ENCODE data around the gene TIGD4. TPM values are rescaled to one million over a fixed set of nuclear protein-coding genes. Genes with fewer than 3 reads are reported as not detected.
"Not testable (repeated sequence)": the region's sequence is repeated elsewhere in the genome, so short reads cannot be mapped to it uniquely, and the experiment has no call there.

Gene TIGD4
- total RNA-seq, 1 experiment from 2014 or later = 0.33 TPM

- DNase-seq (ENCODE audit: low read depth, low spot score) = no peak
- in situ Hi-C loops (cut with HindIII; ENCODE audit: low pct_unique_long_range_greater_than_20kb, low sequenced_read_pairs) (no loop called here), intact Hi-C loops (cut with micrococcal nuclease; ENCODE audit: unreplicated experiment) (no loop called here)
- Histone ChIP-seq H3K4me3 (ENCODE audit: low read depth in 2 of 2, low read length in 2 of 2) (no peak overlapping the region), H3K36me3 (ENCODE audit: control insufficient read depth, insufficient read depth, low read length) (no peaks in the 10 kb centered on the region), H3K9me3 (ENCODE audit: control insufficient read depth, insufficient read depth, low read depth, low read length) (no peaks in the 10 kb centered on the region), H3K27ac (ENCODE audit: low read length) (no peak overlapping the region), H3K27me3 (ENCODE audit: control insufficient read depth, insufficient read depth, low read length) (no peaks in the 10 kb centered on the region), H3K4me1 (ENCODE audit: control insufficient read depth, insufficient read depth, low read length) (no peaks in the 10 kb centered on the region; the same call in 1 of the 2 replicates)
- no TSS peak for BruUV-seq (replicated peaks)
- POLR2A ChIA-PET = no interaction called here
- no peak for ATAC-seq
- CTCF ChIA-PET = no interaction called here
- TF ChIP-seq REST (IDR thresholded peaks at IDR 0.05; ENCODE audit: insufficient read depth in 1 of 2, low read depth in 2 of 2, low read length in 1 of 2) (no peak), CTCF (IDR thresholded peaks at IDR 0.05) (no peak), POLR2AphosphoS5 (IDR thresholded peaks at IDR 0.05; ENCODE audit: low read depth, low read length) (no peak), SIN3A (IDR thresholded peaks at IDR 0.05; ENCODE audit: borderline replicate concordance, insufficient read depth, low read depth, low read length) (no peak), TCF7L2 (IDR thresholded peaks at IDR 0.05; ENCODE audit: low read depth, low read length) (no peak)
Measured at GRCh38 chr4:152773339-152773738, 6.2 kb downstream of the TIGD4 start.

- ChIA-PET POLR2A (no interaction called here), CTCF (interaction anchor here (0.6 kb wide), 1 partner anchor 178 kb away, joined by 3 read pairs; no protein-coding TSS in a partner anchor)
- H3K36me3 ChIP-seq (ENCODE audit: control insufficient read depth, insufficient read depth, low read length) = no peaks in the 10 kb centered on the region
- no peak overlapping the region for H3K4me3 ChIP-seq (ENCODE audit: low read depth in 2 of 2, low read length in 2 of 2)
- intact Hi-C loops (cut with micrococcal nuclease; ENCODE audit: unreplicated experiment) = no loop called here
- BruUV-seq (replicated peaks) = no TSS peak
- H3K27me3 ChIP-seq (ENCODE audit: control insufficient read depth, insufficient read depth, low read length) = no peaks in the 10 kb centered on the region
- H3K9me3 ChIP-seq (ENCODE audit: control insufficient read depth, insufficient read depth, low read depth, low read length) = no peaks in the 10 kb centered on the region
- TF ChIP-seq TCF7L2 (IDR thresholded peaks at IDR 0.05; ENCODE audit: low read depth, low read length) (no peak), SIN3A (IDR thresholded peaks at IDR 0.05; ENCODE audit: borderline replicate concordance, insufficient read depth, low read depth, low read length) (no peak), REST (IDR thresholded peaks at IDR 0.05; ENCODE audit: insufficient read depth in 1 of 2, low read depth in 2 of 2, low read length in 1 of 2) (no peak), CTCF (IDR thresholded peaks at IDR 0.05) (no peak), POLR2AphosphoS5 (IDR thresholded peaks at IDR 0.05; ENCODE audit: low read depth, low read length) (no peak)
- no peak overlapping the region for H3K27ac ChIP-seq (ENCODE audit: low read length)
- DNase-seq (ENCODE audit: low read depth, low spot score) (no peak), ATAC-seq (no peak)
- in situ Hi-C loops (cut with HindIII; ENCODE audit: low pct_unique_long_range_greater_than_20kb, low sequenced_read_pairs) = no loop called here
- H3K4me1 ChIP-seq (ENCODE audit: control insufficient read depth, insufficient read depth, low read length) = no peaks in the 10 kb centered on the region
Measured at GRCh38 chr4:152771741-152772533, 7.6 kb downstream of the TIGD4 start.

GRCh38 chr4:152765069-152765737, 14.3 kb downstream of the TIGD4 start:
- ATAC-seq; H3K4me3 ChIP-seq (ENCODE audit: low read depth in 2 of 2, low read length in 2 of 2); H3K4me1 ChIP-seq (ENCODE audit: control insufficient read depth, insufficient read depth, low read length); H3K27me3 ChIP-seq (ENCODE audit: control insufficient read depth, insufficient read depth, low read length); POLR2A ChIA-PET; H3K9me3 ChIP-seq (ENCODE audit: control insufficient read depth, insufficient read depth, low read depth, low read length); BruUV-seq (replicated peaks); H3K36me3 ChIP-seq (ENCODE audit: control insufficient read depth, insufficient read depth, low read length); H3K27ac ChIP-seq (ENCODE audit: low read length); intact Hi-C loops (cut with micrococcal nuclease; ENCODE audit: unreplicated experiment); in situ Hi-C loops (cut with HindIII; ENCODE audit: low pct_unique_long_range_greater_than_20kb, low sequenced_read_pairs); CTCF ChIA-PET; DNase-seq (ENCODE audit: low read depth, low spot score): not testable (repeated sequence)
